Activated T-cell treated with anti-CD3 and anti-CD28 coated beads, Interleukin-2, amount 50 U/mL, for 24 hours (primary cell): ENCODE measurements around the gene EXT2.

Experiments used
- DNase-seq: peaks from one replicate; pipeline ENCODE4 v3.0.0-alpha.2; 2020
- H3K27ac Mint-ChIP-seq: 2 replicates; pipeline ENCODE4 v1.8.0; 2020; ENCODE audit warnings: mild to moderate bottlenecking, mixed read lengths
- H3K27me3 Mint-ChIP-seq: 2 replicates; pipeline ENCODE4 v1.8.0; 2020; ENCODE audit warnings: mixed read lengths
- H3K36me3 Mint-ChIP-seq: 2 replicates; pipeline ENCODE4 v1.8.0; 2020; ENCODE audit warnings: low read depth, mixed read lengths
- H3K4me1 Mint-ChIP-seq: 2 replicates; pipeline ENCODE4 v1.8.0; 2020; ENCODE audit warnings: low read depth, mixed read lengths
- H3K4me3 Mint-ChIP-seq: 2 replicates; pipeline ENCODE4 v1.8.0; 2020; ENCODE audit warnings: mild to moderate bottlenecking, moderate library complexity, mixed read lengths
- H3K9me3 Mint-ChIP-seq: 2 replicates; pipeline ENCODE4 v1.8.0; 2020; ENCODE audit warnings: mixed read lengths

EXT2 gene

GRCh38 chr11:44180107-44180506 lies 84.6 kb downstream of the EXT2 start:
- Mint-ChIP-seq H3K27ac (no peak overlapping the region), H3K27me3 (no peaks in the 10 kb centered on the region), H3K9me3 (no peaks in the 10 kb centered on the region), H3K4me3 (no peak overlapping the region), H3K36me3 (peaks cover 34% of the 10 kb centered on the region), H3K4me1 (peaks cover 3% of the 10 kb centered on the region)
- no peak for DNase-seq

DNA sequence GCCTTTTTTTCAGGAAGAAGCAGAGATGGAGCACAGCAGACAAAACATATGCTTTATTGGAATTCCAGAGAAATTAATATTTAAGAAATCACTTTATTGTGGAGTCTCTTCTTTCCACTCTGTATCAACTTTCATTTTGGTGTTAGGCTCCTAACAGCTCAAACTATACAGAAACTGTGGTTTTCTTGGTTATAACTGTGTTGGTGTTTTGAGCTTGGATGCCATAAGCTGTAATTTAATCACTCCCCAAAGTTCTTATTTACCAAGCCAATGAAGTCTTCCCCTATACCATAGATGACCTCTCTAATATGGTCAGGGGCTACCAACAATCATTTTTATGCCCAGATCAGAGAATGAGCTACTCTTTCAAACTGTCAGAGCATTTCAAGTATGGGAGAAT lies 90.0 kb downstream of the EXT2 start:
- Mint-ChIP-seq H3K4me3 (no peak overlapping the region), H3K9me3 (peaks cover 15% of the 10 kb centered on the region), H3K27me3 (no peaks in the 10 kb centered on the region), H3K4me1 (peaks cover 20% of the 10 kb centered on the region), H3K36me3 (peaks cover 71% of the 10 kb centered on the region), H3K27ac (no peak overlapping the region)
- DNase-seq, result no peak

- no peaks in the 10 kb centered on the region for H3K27me3 Mint-ChIP-seq
- H3K36me3 Mint-ChIP-seq, result peaks cover 70% of the 10 kb centered on the region
- H3K9me3 Mint-ChIP-seq, result peaks cover 15% of the 10 kb centered on the region
These were observed 90.9 kb downstream of the EXT2 start for GRCh38 chr11:44186321-44186930.

GRCh38 chr11:44188643-44189042 lies 93.2 kb downstream of the EXT2 start:
- H3K27ac Mint-ChIP-seq, result no peak overlapping the region
- peaks cover 74% of the 10 kb centered on the region for H3K36me3 Mint-ChIP-seq
- H3K4me1 Mint-ChIP-seq, result peaks cover 43% of the 10 kb centered on the region

More at GRCh38 chr11:44186321-44186930, 90.9 kb downstream of the EXT2 start:
- no peak for DNase-seq
- H3K4me3 Mint-ChIP-seq, result no peak overlapping the region
- H3K4me1 Mint-ChIP-seq, result peaks cover 26% of the 10 kb centered on the region
- no peak overlapping the region for H3K27ac Mint-ChIP-seq

GRCh38 chr11:44189986-44190882 lies 94.8 kb downstream of the EXT2 start:
- Mint-ChIP-seq H3K36me3 (peaks cover 75% of the 10 kb centered on the region), H3K27ac (no peak overlapping the region), H3K4me3 (no peak overlapping the region), H3K27me3 (no peaks in the 10 kb centered on the region), H3K9me3 (peaks cover 18% of the 10 kb centered on the region), H3K4me1 (peaks cover 42% of the 10 kb centered on the region)
- DNase-seq, result no peak

More at GRCh38 chr11:44188643-44189042, 93.2 kb downstream of the EXT2 start:
- Mint-ChIP-seq H3K9me3 (peaks cover 18% of the 10 kb centered on the region), H3K4me3 (no peak overlapping the region), H3K27me3 (no peaks in the 10 kb centered on the region)
- DNase-seq, result no peak

DNA sequence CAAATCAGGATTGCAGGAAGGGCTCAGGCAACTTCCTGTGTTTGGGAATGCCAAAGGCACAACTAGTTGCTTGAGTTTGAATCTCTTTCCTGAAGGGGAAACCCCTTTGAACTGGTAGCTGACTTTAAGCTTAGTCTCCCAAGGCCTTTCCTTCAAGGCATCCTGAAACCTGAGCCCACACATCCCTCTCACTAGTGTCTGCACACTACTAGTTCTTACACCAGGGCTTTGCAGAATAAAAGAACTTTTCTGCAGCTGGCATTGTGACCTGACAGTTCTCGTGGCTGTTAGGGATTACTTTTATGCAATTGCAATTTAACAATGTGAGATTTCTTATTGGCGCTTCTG lies 95.4 kb downstream of the EXT2 start:
- no peak overlapping the region for H3K4me3 Mint-ChIP-seq
- H3K9me3 Mint-ChIP-seq, result peaks cover 18% of the 10 kb centered on the region
- no peaks in the 10 kb centered on the region for H3K27me3 Mint-ChIP-seq
- H3K36me3 Mint-ChIP-seq, result peaks cover 73% of the 10 kb centered on the region
- DNase-seq, result no peak
- no peak overlapping the region for H3K27ac Mint-ChIP-seq
- H3K4me1 Mint-ChIP-seq, result peaks cover 40% of the 10 kb centered on the region

DNA sequence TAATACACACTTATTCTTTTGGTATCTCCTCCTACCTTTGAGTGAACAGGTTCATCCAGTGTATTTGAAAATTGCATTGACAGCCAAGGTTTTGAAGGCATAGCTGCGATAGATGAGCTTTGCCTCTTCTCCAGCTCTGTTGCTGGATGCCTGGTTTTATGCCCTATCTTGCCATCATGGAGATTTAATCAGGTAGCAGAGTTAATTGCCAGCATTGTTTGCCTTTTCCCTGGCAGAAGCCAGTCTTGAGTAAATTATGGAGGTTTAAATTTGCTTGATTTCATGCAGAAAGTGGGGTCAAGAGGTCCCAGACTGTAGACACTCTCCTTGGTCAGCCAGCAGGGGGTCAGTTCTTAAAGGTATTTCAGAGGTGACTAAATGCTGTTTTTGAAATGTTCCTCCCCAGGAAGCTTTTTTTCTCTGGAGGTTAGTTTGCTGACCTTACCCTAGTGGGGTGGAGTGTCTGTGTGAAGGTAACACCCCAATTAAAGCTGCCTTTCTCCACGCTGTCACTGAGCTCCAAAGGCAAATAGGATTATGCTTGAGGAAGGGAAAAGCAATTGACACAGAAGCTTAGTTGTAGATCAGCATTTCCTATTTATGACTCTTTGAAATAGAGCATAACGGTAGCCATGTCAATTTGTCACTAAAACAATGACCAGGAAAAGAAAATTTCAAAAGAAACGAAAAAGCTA lies 96.0 kb downstream of the EXT2 start:
- no peak overlapping the region for H3K27ac Mint-ChIP-seq
- no peak overlapping the region for H3K4me3 Mint-ChIP-seq
- peaks cover 40% of the 10 kb centered on the region for H3K4me1 Mint-ChIP-seq
- no peaks in the 10 kb centered on the region for H3K27me3 Mint-ChIP-seq
- peaks cover 72% of the 10 kb centered on the region for H3K36me3 Mint-ChIP-seq
- no peak for DNase-seq
- H3K9me3 Mint-ChIP-seq, result peaks cover 18% of the 10 kb centered on the region

- DNase-seq, result no peak
- Mint-ChIP-seq H3K4me1 (peaks cover 40% of the 10 kb centered on the region), H3K27me3 (no peaks in the 10 kb centered on the region), H3K36me3 (peaks cover 78% of the 10 kb centered on the region), H3K27ac (peak overlapping the region; percentile 88), H3K4me3 (no peak overlapping the region), H3K9me3 (peaks cover 18% of the 10 kb centered on the region)
These were observed 96.5 kb downstream of the EXT2 start for GRCh38 chr11:44192017-44192385.

DNA sequence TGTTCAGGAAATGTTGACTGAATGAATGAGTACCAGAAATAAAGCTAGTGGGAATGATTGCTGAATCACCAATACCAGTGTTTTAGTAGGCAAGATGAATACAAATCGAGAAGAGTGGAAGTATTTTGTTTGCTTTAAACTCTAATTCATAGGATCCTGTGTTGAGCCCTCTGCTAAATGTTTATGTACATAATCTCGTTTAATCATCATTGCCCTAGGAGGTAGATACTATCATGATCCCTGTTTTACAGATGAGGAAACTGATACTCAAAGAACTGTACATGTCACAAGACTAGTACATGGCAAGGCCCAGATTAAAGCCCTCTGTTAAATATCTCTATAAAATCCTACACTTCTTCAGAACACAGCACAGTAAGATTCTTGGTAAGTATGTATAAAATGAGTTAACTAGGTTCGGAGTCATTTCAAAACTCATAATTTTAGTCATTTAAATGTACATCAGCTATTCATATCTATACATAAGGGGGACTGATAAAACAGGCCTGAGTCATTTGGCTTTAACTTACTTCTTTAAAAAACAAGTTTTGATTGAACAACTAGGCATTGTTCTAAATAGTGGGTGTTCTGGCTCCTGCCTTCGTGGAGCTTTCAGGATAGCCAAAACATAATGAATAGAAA lies 97.1 kb downstream of the EXT2 start:
- peak overlapping the region; percentile 88 for H3K27ac Mint-ChIP-seq
- DNase-seq, result no peak
- H3K9me3 Mint-ChIP-seq, result peaks cover 18% of the 10 kb centered on the region
- peaks cover 78% of the 10 kb centered on the region for H3K36me3 Mint-ChIP-seq
- H3K4me1 Mint-ChIP-seq, result peaks cover 40% of the 10 kb centered on the region
- H3K4me3 Mint-ChIP-seq, result no peak overlapping the region
- no peaks in the 10 kb centered on the region for H3K27me3 Mint-ChIP-seq

DNA sequence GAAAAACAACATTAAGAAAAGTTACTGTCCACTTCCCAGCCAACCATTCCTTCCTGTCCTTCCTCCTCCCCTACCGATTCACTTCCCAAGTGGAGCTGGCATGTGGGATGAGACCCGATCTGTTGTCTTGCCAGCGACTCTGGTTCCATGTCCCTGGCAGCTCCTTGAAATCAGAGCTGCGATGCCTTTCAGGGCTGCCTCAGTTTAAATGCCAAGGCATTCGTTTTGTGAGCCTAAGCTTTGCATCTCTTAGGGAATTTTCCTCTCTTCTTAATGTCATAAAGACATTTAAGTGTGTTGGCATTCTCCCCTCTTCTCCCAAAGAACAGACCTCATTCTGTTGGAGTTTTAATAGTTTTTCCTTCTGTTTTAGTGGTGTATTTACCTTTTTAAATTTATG lies 98.4 kb downstream of the EXT2 start:
- no peaks in the 10 kb centered on the region for H3K27me3 Mint-ChIP-seq
- peaks cover 6% of the 10 kb centered on the region for H3K9me3 Mint-ChIP-seq
- no peak overlapping the region for H3K4me3 Mint-ChIP-seq
- DNase-seq, result no peak
- no peak overlapping the region for H3K27ac Mint-ChIP-seq
- peaks cover 40% of the 10 kb centered on the region for H3K4me1 Mint-ChIP-seq
- H3K36me3 Mint-ChIP-seq, result peaks cover 78% of the 10 kb centered on the region

- Mint-ChIP-seq H3K36me3 (peaks cover 84% of the 10 kb centered on the region), H3K4me3 (no peak overlapping the region), H3K27ac (no peak overlapping the region), H3K4me1 (peaks cover 5% of the 10 kb centered on the region), H3K27me3 (no peaks in the 10 kb centered on the region), H3K9me3 (no peaks in the 10 kb centered on the region)
- DNase-seq, result no peak
These were observed 102.8 kb downstream of the EXT2 start for GRCh38 chr11:44198146-44198724.

GRCh38 chr11:44199298-44199697 lies 103.8 kb downstream of the EXT2 start:
- H3K4me1 Mint-ChIP-seq, result no peaks in the 10 kb centered on the region

DNA sequence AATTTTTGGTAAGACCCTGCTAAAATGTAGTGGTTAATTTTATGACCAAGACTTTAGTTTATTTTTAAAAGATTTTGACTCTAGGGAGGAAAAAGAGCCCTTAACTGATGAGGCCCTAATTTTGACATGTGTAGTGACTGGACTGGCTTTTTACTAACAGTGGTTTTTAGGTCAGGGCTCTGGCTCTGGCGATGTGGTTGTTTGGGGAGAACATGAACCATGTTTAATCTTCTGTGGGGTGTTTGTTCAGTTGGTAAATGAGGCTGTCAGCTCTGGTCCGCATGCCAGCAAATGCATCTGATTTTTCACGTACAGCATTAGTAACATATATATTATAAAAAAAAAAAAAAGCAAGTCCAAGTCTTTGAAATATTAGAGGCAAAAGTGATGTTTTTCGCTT lies 104.3 kb downstream of the EXT2 start:
- Mint-ChIP-seq H3K36me3 (peaks cover 75% of the 10 kb centered on the region), H3K27me3 (no peaks in the 10 kb centered on the region), H3K9me3 (no peaks in the 10 kb centered on the region), H3K27ac (no peak overlapping the region), H3K4me3 (no peak overlapping the region), H3K4me1 (no peaks in the 10 kb centered on the region)
- no peak for DNase-seq

More at GRCh38 chr11:44199298-44199697, 103.8 kb downstream of the EXT2 start:
- no peak overlapping the region for H3K4me3 Mint-ChIP-seq
- no peaks in the 10 kb centered on the region for H3K27me3 Mint-ChIP-seq
- no peak for DNase-seq
- peaks cover 79% of the 10 kb centered on the region for H3K36me3 Mint-ChIP-seq
- H3K27ac Mint-ChIP-seq, result no peak overlapping the region
- no peaks in the 10 kb centered on the region for H3K9me3 Mint-ChIP-seq
